K562 treated with DMSO at 1 percent for 12 hours (cell line): ENCODE data around the gene KRT81. TPM values are rescaled to one million over a fixed set of nuclear protein-coding genes. Genes with fewer than 3 reads are reported as not detected.

Experiments used
- total RNA-seq: library from RNA; unstranded; fragments of 300-600 nt; gene quantifications from 2 replicates; pipeline ENCODE4 v1.2.3, GENCODE V29; 2022; ENCODE audit not compliant: insufficient read depth

The KRT81 gene
- 0.33 TPM in 1 of 2 replicates, not detected in the other for total RNA-seq

GRCh38 chr12:52291267-52291935 is at the start of gene KRT81:
KRT81 (minus strand) TSS chr12:52291534; CDS start chr12:52291465, 69 bp downstream.

GRCh38 chr12:52320784-52321400 is 29.6 kb upstream of the KRT81 start, which contains the start of gene KRT83:
KRT83 (minus strand) TSS chr12:52321398; CDS start chr12:52321335, 63 bp downstream.

GRCh38 chr12:52274521-52275120 is 16.7 kb downstream of the KRT81 start, which contains the start of gene KRT86:
KRT86 (plus strand) TSS chr12:52274645; CDS start chr12:52301917, 27,272 bp downstream.

Other genes starting within 250 kb of the KRT81 start
- gene NR4A1, start 240.1 kb downstream of the KRT81 start, total RNA-seq = 2.6 and 4.7 TPM in 2 replicates
- gene ATG101, start 221.6 kb downstream of the KRT81 start, total RNA-seq = 53.6 and 70.4 TPM in 2 replicates
- gene SMIM41, start 211.8 kb downstream of the KRT81 start, total RNA-seq = not detected in 2 replicates
- gene KRT80, start 99.5 kb downstream of the KRT81 start, total RNA-seq = not detected in 2 replicates
- gene KRT7, start 58.3 kb downstream of the KRT81 start, total RNA-seq = not detected in 2 replicates
- not detected in 2 replicates for gene KRT86, start 16.9 kb downstream of the KRT81 start, total RNA-seq
- gene KRT83, start 29.9 kb upstream of the KRT81 start, total RNA-seq = not detected in 2 replicates
- not detected in 2 replicates for gene KRT85, start 75.9 kb upstream of the KRT81 start, total RNA-seq
- not detected in 2 replicates for gene KRT84, start 94.1 kb upstream of the KRT81 start, total RNA-seq
- not detected in 2 replicates for gene KRT82, start 114.8 kb upstream of the KRT81 start, total RNA-seq
- not detected in 2 replicates for gene KRT75, start 142.8 kb upstream of the KRT81 start, total RNA-seq
- gene KRT6B, start 160.6 kb upstream of the KRT81 start, total RNA-seq = not detected in 2 replicates
- gene KRT6C, start 182.3 kb upstream of the KRT81 start, total RNA-seq = not detected in 2 replicates
- gene KRT6A, start 201.7 kb upstream of the KRT81 start, total RNA-seq = not detected in 2 replicates
- not detected in 2 replicates for gene KRT5, start 228.9 kb upstream of the KRT81 start, total RNA-seq